Activated naive CD8-positive, alpha-beta T cell (primary cell): ENCODE data around the gene TMEM107.

Experiments
- H3K27ac Mint-ChIP-seq: one replicate; pipeline ENCODE4 v1.8.0; 2021; ENCODE audit warnings: mixed read lengths
- H3K27me3 Mint-ChIP-seq: one replicate; pipeline ENCODE4 v1.8.0; 2021; ENCODE audit warnings: mixed read lengths
- H3K36me3 Mint-ChIP-seq: one replicate; pipeline ENCODE4 v1.8.0; 2021; ENCODE audit warnings: mixed read lengths
- H3K4me1 Mint-ChIP-seq: one replicate; pipeline ENCODE4 v1.8.0; 2021; ENCODE audit warnings: low read depth, mixed read lengths
- H3K4me3 Mint-ChIP-seq: one replicate; pipeline ENCODE4 v1.8.0; 2021; ENCODE audit warnings: mild to moderate bottlenecking, mixed read lengths
- H3K9me3 Mint-ChIP-seq: one replicate; pipeline ENCODE4 v1.8.0; 2021; ENCODE audit warnings: low read depth, mixed read lengths

TMEM107 gene

GRCh38 chr17:8141045-8141444 lies 35.1 kb downstream of the TMEM107 start:
- peaks cover 2% of the 10 kb centered on the region for H3K4me1 Mint-ChIP-seq
- peaks cover 2% of the 10 kb centered on the region for H3K27me3 Mint-ChIP-seq
- H3K4me3 Mint-ChIP-seq = no peak overlapping the region
- H3K27ac Mint-ChIP-seq = no peak overlapping the region
- H3K36me3 Mint-ChIP-seq = no peaks in the 10 kb centered on the region
- no peaks in the 10 kb centered on the region for H3K9me3 Mint-ChIP-seq

GRCh38 chr17:8140065-8141029 lies 35.8 kb downstream of the TMEM107 start:
- Mint-ChIP-seq H3K27ac (peak overlapping the region; percentile 28), H3K4me1 (peaks cover 2% of the 10 kb centered on the region), H3K27me3 (peaks cover 2% of the 10 kb centered on the region), H3K9me3 (no peaks in the 10 kb centered on the region), H3K36me3 (no peaks in the 10 kb centered on the region), H3K4me3 (no peak overlapping the region)

DNA sequence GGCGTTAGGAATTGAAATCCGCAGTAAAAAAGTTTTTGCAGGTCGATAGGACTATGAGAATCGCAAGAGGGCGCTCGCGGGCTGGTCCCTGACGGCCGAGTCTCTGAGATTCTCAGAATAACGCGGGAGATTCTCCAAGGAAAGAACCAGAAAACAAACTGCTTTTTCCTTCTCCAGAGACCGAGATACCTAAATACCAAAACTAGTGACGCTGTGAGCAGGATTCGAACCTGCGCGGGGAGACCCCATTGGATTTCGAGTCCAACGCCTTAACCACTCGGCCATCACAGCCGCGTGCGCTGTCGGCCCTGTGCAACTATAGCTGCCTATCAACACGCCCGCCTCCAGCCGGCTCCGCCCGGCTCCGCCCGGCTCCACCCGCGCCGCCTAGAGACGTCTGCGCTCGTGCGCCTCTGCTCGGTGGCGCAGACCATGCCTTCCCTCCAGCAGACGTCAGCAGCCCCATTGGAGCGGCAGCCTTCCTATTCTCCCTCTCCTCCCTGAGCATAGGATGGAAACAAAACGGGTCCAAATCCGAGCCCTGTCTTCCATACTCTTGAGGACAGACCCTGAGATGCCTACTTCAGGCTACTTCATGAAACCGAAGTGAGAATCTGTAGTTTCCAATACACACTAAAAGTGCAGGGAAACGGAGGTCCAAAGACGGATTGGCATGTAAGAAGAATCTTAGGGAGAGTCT lies 37.4 kb downstream of the TMEM107 start:
- peaks cover 2% of the 10 kb centered on the region for H3K4me1 Mint-ChIP-seq
- H3K36me3 Mint-ChIP-seq = no peaks in the 10 kb centered on the region
- no peaks in the 10 kb centered on the region for H3K9me3 Mint-ChIP-seq
- no peak overlapping the region for H3K27ac Mint-ChIP-seq
- H3K27me3 Mint-ChIP-seq = peaks cover 2% of the 10 kb centered on the region
- no peak overlapping the region for H3K4me3 Mint-ChIP-seq

DNA sequence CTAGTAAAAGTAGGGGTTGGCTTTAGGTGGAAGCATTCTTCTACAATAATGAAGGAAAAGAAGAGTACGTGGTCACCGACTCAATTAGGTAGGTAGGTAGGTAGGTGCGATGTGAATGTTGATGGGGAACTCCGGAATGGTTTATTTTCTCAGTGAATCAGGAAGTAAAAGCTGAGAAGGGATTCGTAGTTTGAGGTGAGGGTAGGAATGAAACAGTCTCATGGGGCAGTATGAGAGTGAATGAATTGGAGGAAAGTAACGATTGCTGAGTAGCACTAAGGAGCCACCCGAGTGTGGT lies 37.9 kb downstream of the TMEM107 start:
- Mint-ChIP-seq H3K4me3 (no peak overlapping the region), H3K4me1 (peaks cover 2% of the 10 kb centered on the region), H3K36me3 (no peaks in the 10 kb centered on the region), H3K27me3 (peaks cover 2% of the 10 kb centered on the region), H3K27ac (no peak overlapping the region), H3K9me3 (no peaks in the 10 kb centered on the region)

DNA sequence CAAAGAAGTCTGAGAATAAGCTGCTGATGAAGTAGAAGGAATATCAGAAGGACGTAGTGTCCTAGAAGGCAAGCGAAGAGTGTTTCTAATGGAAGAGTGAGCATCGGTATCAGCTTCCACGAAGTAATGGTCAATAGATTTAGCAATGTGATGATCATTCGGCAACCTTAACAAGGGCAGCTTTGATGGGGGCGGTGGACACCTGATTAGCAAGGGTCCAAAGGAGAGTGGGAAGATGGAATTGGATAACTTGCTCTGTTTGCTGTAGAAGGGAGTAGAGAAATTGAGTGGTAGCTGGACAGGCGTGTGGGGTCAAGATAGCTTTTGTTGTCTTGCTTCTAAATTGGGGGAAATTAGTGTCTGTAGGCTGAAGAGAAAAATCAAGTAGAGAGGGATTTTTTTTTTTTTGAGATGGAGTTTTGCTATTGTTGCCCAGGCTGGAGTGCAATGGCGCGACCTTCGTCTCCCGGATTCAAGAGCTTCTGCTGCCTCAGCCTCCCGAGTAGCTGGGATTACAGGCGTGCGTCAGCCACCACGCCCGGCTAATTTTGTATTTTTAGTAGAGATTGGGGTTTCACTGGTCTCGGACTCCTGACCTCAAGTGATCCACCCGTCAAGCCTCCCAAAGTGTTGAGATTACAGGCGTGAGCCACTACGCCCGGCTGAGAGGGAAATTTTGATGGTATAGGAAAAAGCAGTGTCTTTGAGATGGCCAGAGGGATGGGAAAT lies 38.4 kb downstream of the TMEM107 start:
- Mint-ChIP-seq H3K4me3 (no peak overlapping the region), H3K27me3 (peaks cover 2% of the 10 kb centered on the region), H3K27ac (no peak overlapping the region), H3K36me3 (no peaks in the 10 kb centered on the region), H3K9me3 (no peaks in the 10 kb centered on the region), H3K4me1 (peaks cover 2% of the 10 kb centered on the region)

DNA sequence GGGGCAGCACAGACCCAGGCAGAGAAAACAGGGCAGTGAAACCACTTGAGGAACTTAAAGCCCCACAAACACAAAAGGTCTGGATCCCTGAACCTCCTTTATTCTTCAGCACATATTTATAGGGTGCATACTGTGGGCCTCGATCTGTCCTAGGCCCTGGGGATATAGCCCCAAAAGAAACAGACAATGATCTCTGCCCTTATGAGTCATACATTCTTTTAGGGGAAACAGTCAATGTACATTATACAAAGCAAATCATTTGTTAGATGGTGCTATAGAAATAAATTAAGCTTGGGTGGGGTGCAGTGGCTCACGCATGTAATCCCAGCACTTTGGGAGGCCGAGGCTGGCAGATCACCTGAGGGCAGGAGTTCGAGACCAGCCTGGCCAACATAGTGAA lies 42.2 kb downstream of the TMEM107 start:
- Mint-ChIP-seq H3K27me3 (peaks cover 2% of the 10 kb centered on the region), H3K36me3 (no peaks in the 10 kb centered on the region), H3K9me3 (no peaks in the 10 kb centered on the region), H3K27ac (no peak overlapping the region), H3K4me3 (no peak overlapping the region), H3K4me1 (peaks cover 5% of the 10 kb centered on the region)

DNA sequence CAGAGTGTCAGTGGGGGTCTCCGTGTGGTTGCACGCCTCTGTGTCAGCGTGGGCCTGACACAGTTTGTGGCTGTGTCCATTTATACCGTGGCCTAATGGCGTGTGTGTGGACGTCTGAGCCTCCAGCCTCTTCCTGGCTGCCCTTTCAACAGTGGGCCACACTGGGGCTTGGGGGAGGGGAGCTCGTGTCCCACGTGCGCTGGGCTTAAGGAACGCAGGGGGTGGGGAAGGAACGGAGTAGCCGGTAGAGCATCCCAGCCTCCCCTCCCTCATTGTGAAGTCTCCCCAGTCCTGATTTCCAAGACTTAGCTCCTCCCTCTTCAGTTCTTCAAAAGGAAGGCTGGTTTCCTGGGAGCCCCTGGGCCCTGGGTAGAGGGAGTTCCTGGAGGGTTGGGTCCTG lies 42.8 kb downstream of the TMEM107 start:
- Mint-ChIP-seq H3K9me3 (no peaks in the 10 kb centered on the region), H3K27ac (no peak overlapping the region), H3K36me3 (no peaks in the 10 kb centered on the region), H3K4me3 (no peak overlapping the region), H3K27me3 (peaks cover 2% of the 10 kb centered on the region), H3K4me1 (peaks cover 5% of the 10 kb centered on the region)

DNA sequence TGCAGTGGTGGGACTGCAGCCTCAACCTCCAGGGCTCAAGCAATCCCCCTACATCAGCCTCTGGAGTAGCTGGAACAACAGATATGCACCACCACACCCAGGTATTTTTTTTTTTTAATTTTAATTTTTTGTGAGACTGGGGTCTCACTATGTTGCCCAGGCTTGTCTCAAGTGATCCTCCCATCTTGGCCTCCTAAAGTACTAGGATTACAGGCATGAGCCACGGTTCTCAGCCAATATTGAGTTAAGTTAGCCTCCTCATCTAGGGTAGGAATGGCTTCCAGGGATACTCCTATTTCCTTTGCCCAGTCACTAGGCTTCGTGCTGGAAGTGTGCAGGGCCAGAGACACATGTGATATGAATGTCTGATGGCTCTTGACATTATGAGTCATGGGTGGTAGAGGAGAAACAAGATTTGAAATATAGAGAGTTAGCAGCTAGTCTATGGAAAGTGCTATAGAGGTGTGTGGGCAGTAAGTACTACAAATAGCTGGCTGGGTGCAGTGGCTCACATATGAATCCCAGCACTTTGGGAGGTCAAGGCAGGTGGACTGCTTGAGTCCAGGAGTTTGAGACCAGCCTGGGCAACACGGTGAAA lies 44.2 kb downstream of the TMEM107 start:
- Mint-ChIP-seq H3K9me3 (no peaks in the 10 kb centered on the region), H3K4me3 (no peak overlapping the region), H3K27me3 (peaks cover 4% of the 10 kb centered on the region), H3K36me3 (no peaks in the 10 kb centered on the region), H3K4me1 (peaks cover 9% of the 10 kb centered on the region), H3K27ac (no peak overlapping the region)

- H3K4me1 Mint-ChIP-seq = peaks cover 38% of the 10 kb centered on the region
- H3K9me3 Mint-ChIP-seq = no peaks in the 10 kb centered on the region
- H3K27me3 Mint-ChIP-seq = peaks cover 3% of the 10 kb centered on the region
- H3K27ac Mint-ChIP-seq = no peak overlapping the region
- no peak overlapping the region for H3K4me3 Mint-ChIP-seq
- no peaks in the 10 kb centered on the region for H3K36me3 Mint-ChIP-seq
These were observed 47.9 kb downstream of the TMEM107 start for GRCh38 chr17:8128125-8128784.

GRCh38 chr17:8126491-8127066 lies 49.6 kb downstream of the TMEM107 start:
- no peaks in the 10 kb centered on the region for H3K36me3 Mint-ChIP-seq
- H3K4me3 Mint-ChIP-seq = peak overlapping the region; percentile 93
- H3K27ac Mint-ChIP-seq = peak overlapping the region; percentile 85
- peaks cover 44% of the 10 kb centered on the region for H3K4me1 Mint-ChIP-seq
- no peaks in the 10 kb centered on the region for H3K9me3 Mint-ChIP-seq
- peaks cover 4% of the 10 kb centered on the region for H3K27me3 Mint-ChIP-seq

GRCh38 chr17:8125947-8126490 lies 50.2 kb downstream of the TMEM107 start:
- no peaks in the 10 kb centered on the region for H3K36me3 Mint-ChIP-seq
- H3K27me3 Mint-ChIP-seq = peaks cover 4% of the 10 kb centered on the region
- H3K4me3 Mint-ChIP-seq = peak overlapping the region; percentile 91
- no peaks in the 10 kb centered on the region for H3K9me3 Mint-ChIP-seq
- H3K27ac Mint-ChIP-seq = peak overlapping the region; percentile 95
- peaks cover 45% of the 10 kb centered on the region for H3K4me1 Mint-ChIP-seq

- Mint-ChIP-seq H3K27me3 (peaks cover 4% of the 10 kb centered on the region), H3K36me3 (no peaks in the 10 kb centered on the region), H3K9me3 (no peaks in the 10 kb centered on the region), H3K4me3 (peak overlapping the region; percentile 91), H3K27ac (peak overlapping the region; percentile 95), H3K4me1 (peaks cover 51% of the 10 kb centered on the region)
These were observed 50.8 kb downstream of the TMEM107 start for GRCh38 chr17:8125154-8125946.

GRCh38 chr17:8124350-8125153 lies 51.6 kb downstream of the TMEM107 start:
- peak overlapping the region; percentile 91 for H3K4me3 Mint-ChIP-seq
- no peaks in the 10 kb centered on the region for H3K36me3 Mint-ChIP-seq
- peaks cover 6% of the 10 kb centered on the region for H3K27me3 Mint-ChIP-seq
- peaks cover 58% of the 10 kb centered on the region for H3K4me1 Mint-ChIP-seq
- no peaks in the 10 kb centered on the region for H3K9me3 Mint-ChIP-seq
- H3K27ac Mint-ChIP-seq = peak overlapping the region; percentile 95
